ENCODE results near the gene CACHD1.

DNA sequence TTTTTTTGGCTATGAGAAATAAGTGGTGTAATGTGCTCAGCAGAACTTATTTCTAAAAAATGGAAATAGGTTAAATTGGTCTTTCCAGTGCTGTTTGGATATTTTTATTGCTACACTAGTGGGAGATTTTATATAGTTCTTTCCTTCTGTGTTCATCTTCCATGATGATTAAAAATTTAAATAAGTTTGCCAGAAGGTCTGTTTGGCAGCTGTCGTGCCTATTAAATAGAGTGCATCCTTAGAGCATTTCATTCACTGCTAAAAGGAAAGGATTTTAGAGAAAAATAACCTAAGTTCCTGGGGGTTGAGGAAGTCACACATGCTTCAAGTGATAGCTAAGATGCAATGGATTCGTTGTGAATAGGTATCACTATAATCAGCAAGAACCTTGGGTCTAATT, 245.3 kb downstream of the CACHD1 start:
- TF ChIP-seq, protein P1, sequence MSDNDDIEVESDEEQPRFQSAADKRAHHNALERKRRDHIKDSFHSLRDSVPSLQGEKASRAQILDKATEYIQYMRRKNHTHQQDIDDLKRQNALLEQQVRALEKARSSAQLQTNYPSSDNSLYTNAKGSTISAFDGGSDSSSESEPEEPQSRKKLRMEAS (CRISPR knock-in tag; IDR thresholded peaks at IDR 0.05), result no peak
- TF ChIP-seq SREBF1 (IDR thresholded peaks at IDR 0.05; ENCODE audit: borderline replicate concordance, low read depth, low read length), result no peak
- TF ChIP-seq, protein P2, sequence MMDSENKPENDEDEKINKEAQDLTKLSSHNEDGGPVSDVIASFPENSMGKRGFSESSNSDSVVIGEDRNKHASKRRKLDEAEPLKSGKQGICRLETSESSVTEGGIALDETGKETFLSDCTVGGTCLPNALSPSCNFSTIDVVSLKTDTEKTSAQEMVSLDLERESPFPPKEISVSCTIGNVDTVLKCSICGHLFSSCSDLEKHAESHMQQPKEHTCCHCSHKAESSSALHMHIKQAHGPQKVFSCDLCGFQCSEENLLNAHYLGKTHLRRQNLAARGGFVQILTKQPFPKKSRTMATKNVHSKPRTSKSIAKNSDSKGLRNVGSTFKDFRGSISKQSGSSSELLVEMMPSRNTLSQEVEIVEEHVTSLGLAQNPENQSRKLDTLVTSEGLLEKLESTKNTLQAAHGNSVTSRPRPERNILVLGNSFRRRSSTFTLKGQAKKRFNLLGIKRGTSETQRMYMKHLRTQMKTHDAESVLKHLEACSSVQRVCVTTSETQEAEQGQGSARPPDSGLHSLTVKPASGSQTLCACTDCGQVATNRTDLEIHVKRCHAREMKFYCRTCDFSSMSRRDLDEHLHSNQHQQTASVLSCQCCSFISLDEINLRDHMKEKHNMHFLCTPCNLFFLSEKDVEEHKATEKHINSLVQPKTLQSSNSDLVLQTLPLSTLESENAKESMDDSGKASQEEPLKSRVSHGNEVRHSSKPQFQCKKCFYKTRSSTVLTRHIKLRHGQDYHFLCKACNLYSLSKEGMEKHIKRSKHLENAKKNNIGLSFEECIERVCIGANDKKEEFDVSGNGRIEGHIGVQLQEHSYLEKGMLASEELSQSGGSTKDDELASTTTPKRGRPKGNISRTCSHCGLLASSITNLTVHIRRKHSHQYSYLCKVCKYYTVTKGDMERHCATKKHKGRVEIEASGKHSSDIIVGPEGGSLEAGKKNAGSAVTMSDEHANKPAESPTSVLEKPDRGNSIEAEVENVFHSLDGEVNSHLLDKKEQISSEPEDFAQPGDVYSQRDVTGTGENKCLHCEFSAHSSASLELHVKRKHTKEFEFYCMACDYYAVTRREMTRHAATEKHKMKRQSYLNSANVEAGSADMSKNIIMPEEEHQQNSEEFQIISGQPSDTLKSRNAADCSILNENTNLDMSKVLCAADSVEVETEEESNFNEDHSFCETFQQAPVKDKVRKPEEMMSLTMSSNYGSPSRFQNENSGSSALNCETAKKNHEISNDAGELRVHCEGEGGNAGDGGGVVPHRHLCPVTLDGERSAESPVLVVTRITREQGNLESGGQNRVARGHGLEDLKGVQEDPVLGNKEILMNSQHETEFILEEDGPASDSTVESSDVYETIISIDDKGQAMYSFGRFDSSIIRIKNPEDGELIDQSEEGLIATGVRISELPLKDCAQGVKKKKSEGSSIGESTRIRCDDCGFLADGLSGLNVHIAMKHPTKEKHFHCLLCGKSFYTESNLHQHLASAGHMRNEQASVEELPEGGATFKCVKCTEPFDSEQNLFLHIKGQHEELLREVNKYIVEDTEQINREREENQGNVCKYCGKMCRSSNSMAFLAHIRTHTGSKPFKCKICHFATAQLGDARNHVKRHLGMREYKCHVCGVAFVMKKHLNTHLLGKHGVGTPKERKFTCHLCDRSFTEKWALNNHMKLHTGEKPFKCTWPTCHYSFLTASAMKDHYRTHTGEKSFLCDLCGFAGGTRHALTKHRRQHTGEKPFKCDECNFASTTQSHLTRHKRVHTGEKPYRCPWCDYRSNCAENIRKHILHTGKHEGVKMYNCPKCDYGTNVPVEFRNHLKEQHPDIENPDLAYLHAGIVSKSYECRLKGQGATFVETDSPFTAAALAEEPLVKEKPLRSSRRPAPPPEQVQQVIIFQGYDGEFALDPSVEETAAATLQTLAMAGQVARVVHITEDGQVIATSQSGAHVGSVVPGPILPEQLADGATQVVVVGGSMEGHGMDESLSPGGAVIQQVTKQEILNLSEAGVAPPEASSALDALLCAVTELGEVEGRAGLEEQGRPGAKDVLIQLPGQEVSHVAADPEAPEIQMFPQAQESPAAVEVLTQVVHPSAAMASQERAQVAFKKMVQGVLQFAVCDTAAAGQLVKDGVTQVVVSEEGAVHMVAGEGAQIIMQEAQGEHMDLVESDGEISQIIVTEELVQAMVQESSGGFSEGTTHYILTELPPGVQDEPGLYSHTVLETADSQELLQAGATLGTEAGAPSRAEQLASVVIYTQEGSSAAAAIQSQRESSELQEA (IDR thresholded peaks at IDR 0.05; ENCODE audit: low read depth), result no peak
- no peak for TF ChIP-seq ZEB2 (IDR thresholded peaks at IDR 0.05)
- TF ChIP-seq ETV1 (tag; conservative IDR thresholded peaks at IDR 0.05; ENCODE audit: low read depth), result no peak
- no peak for TF ChIP-seq ZKSCAN1 (IDR thresholded peaks at IDR 0.05; ENCODE audit: low read depth, low read length)
- no peak for TF ChIP-seq CBFB (CRISPR knock-in tag; IDR thresholded peaks at IDR 0.05)
- TF ChIP-seq MTA1 (IDR thresholded peaks at IDR 0.05; ENCODE audit: borderline replicate concordance), result no peak

All from K562 (cell line).